ENCODE results near the gene EPS8. TPM values are rescaled to one million over a fixed set of nuclear protein-coding genes. Genes with fewer than 3 reads are reported as not detected.

EPS8 gene
- total and polyA plus RNA-seq, 2 donors (not counting 1 experiment from before 2014, with no cell fraction given), result 0.76 to 0.96 TPM

DNA sequence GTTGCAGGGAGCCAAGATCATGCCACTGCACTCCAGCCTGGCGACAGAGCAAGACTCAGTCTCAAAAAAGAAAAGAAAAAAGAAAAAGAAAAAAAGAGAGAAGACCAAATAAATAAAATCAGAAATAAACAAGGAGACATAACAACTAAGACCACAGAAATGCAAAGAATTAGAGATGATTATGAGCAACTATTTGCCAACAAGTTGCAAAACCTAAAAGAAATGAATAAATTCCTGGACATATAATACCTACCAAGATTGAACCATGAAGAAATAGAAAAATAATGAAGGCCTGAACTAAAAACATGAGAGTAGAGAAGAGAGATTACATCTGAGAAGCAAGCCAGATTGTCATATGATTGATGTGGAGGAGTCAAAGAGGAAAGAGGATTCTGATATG, 17.6 kb upstream of the EPS8 start:
- ChIA-PET CTCF (no interaction called here), POLR2A (no interaction called here)
- Histone ChIP-seq H3K9ac (ENCODE audit: low read length) (no peak overlapping the region), H3K36me3 (replicated peaks in 1 of 2; ENCODE audit: control extremely low read depth in 1 of 2, control insufficient read depth in 1 of 2, extremely low read depth in 1 of 2, insufficient read depth in 2 of 2, low read length in 1 of 2) (no peaks in the 10 kb centered on the region), H3K27me3 (replicated peaks in 1 of 4; ENCODE audit: control extremely low read depth in 1 of 4, control insufficient read depth in 3 of 4, insufficient read depth in 4 of 4, low read length in 3 of 4) (peaks cover 0 to 8% (median 0%) of the 10 kb centered on the region in 4 experiments), H3K4me1 (ENCODE audit: control insufficient read depth in 2 of 2, insufficient read depth in 2 of 2, low read length in 2 of 2) (no peaks in the 10 kb centered on the region), H4K20me1 (ENCODE audit: control insufficient read depth, insufficient read depth, low read length, poor library complexity, severe bottlenecking) (no peaks in the 10 kb centered on the region), H3K27ac (ENCODE audit: low read length in 2 of 2) (no peak overlapping the region), H3K4me2 (replicated peaks; ENCODE audit: low read depth, low read length, poor library complexity, severe bottlenecking) (no peak overlapping the region), H3K9me3 (ENCODE audit: control extremely low read depth in 1 of 3, control insufficient read depth in 2 of 3, insufficient read depth in 1 of 3, low read length in 2 of 3) (no peaks in the 10 kb centered on the region), H2AFZ (ENCODE audit: insufficient read depth, low read depth, low read length, poor library complexity, severe bottlenecking) (no peak overlapping the region), H3K79me2 (ENCODE audit: control insufficient read depth, insufficient read depth, low read length) (no peaks in the 10 kb centered on the region), H3K4me3 (ENCODE audit: control extremely low read depth in 1 of 5, extremely low read depth in 1 of 5, insufficient read depth in 1 of 5, low read depth in 2 of 5, low read length in 4 of 5) (no peak overlapping the region)
- intact Hi-C loops (cut with micrococcal nuclease), result no loop called here
- DNase-seq, result no peak
- WGBS (ENCODE audit: insufficient coverage), result no CpG with 5 or more reads among the region's 1 CpG
- ATAC-seq (ENCODE audit: low read depth), result no peak
- peaks cover 24% of the 10 kb centered on the region for H3K27me3 Mint-ChIP-seq
- TF ChIP-seq, protein P1, sequence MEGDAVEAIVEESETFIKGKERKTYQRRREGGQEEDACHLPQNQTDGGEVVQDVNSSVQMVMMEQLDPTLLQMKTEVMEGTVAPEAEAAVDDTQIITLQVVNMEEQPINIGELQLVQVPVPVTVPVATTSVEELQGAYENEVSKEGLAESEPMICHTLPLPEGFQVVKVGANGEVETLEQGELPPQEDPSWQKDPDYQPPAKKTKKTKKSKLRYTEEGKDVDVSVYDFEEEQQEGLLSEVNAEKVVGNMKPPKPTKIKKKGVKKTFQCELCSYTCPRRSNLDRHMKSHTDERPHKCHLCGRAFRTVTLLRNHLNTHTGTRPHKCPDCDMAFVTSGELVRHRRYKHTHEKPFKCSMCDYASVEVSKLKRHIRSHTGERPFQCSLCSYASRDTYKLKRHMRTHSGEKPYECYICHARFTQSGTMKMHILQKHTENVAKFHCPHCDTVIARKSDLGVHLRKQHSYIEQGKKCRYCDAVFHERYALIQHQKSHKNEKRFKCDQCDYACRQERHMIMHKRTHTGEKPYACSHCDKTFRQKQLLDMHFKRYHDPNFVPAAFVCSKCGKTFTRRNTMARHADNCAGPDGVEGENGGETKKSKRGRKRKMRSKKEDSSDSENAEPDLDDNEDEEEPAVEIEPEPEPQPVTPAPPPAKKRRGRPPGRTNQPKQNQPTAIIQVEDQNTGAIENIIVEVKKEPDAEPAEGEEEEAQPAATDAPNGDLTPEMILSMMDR (IDR thresholded peaks at IDR 0.05), result no peak
- TF ChIP-seq EZH2 (IDR thresholded peaks at IDR 0.05; ENCODE audit: borderline replicate concordance, insufficient read depth, low read depth, low read length, poor library complexity, severe bottlenecking), result no peak
- H3K9me3 Mint-ChIP-seq (ENCODE audit: insufficient read depth), result no peaks in the 10 kb centered on the region
- no peak overlapping the region for H3K4me3 Mint-ChIP-seq
- no peak overlapping the region for H3K27ac Mint-ChIP-seq
- no peaks in the 10 kb centered on the region for H3K4me1 Mint-ChIP-seq

DNA sequence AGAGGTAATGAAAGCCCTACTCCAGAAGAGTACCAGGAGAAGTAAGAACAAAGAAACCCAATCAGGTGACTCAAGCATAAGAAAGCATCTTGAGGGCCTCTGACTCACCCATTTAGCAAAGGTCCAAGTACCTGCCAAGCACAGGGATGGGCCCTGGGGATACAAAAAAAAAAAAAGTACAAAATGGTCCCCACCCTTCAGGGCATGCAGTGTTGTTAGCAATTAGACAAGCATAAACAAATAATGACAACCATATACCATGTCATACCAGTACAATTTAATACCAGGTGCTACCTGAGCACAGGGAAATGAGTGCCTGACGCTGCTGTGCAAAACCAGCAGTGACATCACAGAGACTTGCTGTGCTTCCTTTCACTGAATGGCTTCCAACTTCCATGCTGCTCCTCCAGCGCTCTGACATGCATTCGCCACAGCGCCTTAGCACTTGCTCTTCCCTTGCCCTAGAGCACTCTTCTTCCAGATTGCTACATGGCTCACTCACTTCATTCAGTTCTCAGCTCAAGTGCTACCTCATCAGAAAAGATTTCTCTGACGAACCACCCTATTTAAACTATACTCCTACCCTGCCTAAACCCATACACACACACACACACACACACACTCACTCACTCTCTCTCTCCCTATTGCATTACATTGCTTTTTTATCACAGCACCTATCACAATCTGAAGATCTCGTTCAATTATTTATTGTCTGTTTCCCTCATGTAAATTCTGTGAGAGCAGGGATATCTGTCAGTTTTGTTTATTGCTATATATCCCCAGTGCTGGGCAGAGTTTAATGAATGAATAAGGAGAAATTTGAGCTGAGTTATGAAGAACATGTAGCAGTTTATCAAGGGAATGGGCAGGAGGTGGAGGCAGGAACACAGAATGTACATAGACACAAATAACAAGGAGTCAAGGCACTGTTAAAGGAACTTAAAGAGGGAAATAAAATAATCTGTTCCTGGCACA, 12.9 kb upstream of the EPS8 start:
- ChIA-PET CTCF (no interaction called here), POLR2A (no interaction called here)
- Histone ChIP-seq H4K20me1 (ENCODE audit: control insufficient read depth, insufficient read depth, low read length, poor library complexity, severe bottlenecking) (no peaks in the 10 kb centered on the region), H3K4me1 (ENCODE audit: control insufficient read depth in 2 of 2, insufficient read depth in 2 of 2, low read length in 2 of 2) (no peaks in the 10 kb centered on the region), H3K27ac (ENCODE audit: low read length in 2 of 2) (no peak overlapping the region), H3K27me3 (replicated peaks in 1 of 4; ENCODE audit: control extremely low read depth in 1 of 4, control insufficient read depth in 3 of 4, insufficient read depth in 4 of 4, low read length in 3 of 4) (peaks cover 0 to 8% (median 3%) of the 10 kb centered on the region in 4 experiments), H3K79me2 (ENCODE audit: control insufficient read depth, insufficient read depth, low read length) (no peaks in the 10 kb centered on the region), H3K9ac (ENCODE audit: low read length) (no peak overlapping the region), H2AFZ (ENCODE audit: insufficient read depth, low read depth, low read length, poor library complexity, severe bottlenecking) (no peak overlapping the region), H3K36me3 (replicated peaks in 1 of 2; ENCODE audit: control extremely low read depth in 1 of 2, control insufficient read depth in 1 of 2, extremely low read depth in 1 of 2, insufficient read depth in 2 of 2, low read length in 1 of 2) (no peaks in the 10 kb centered on the region), H3K4me2 (replicated peaks; ENCODE audit: low read depth, low read length, poor library complexity, severe bottlenecking) (no peak overlapping the region), H3K4me3 (ENCODE audit: control extremely low read depth in 1 of 5, extremely low read depth in 1 of 5, insufficient read depth in 1 of 5, low read depth in 2 of 5, low read length in 4 of 5) (no peak overlapping the region), H3K9me3 (ENCODE audit: control extremely low read depth in 1 of 3, control insufficient read depth in 2 of 3, insufficient read depth in 1 of 3, low read length in 2 of 3) (no peaks in the 10 kb centered on the region)
- Mint-ChIP-seq H3K4me3 (no peak overlapping the region), H3K4me1 (no peaks in the 10 kb centered on the region), H3K9me3 (ENCODE audit: insufficient read depth) (no peaks in the 10 kb centered on the region), H3K27ac (no peak overlapping the region), H3K27me3 (peaks cover 33% of the 10 kb centered on the region)
- TF ChIP-seq EZH2 (IDR thresholded peaks at IDR 0.05; ENCODE audit: borderline replicate concordance, insufficient read depth, low read depth, low read length, poor library complexity, severe bottlenecking), result no peak
- TF ChIP-seq, protein P1 (IDR thresholded peaks at IDR 0.05), result no peak
- ATAC-seq (ENCODE audit: low read depth) (no peak), DNase-seq (no peak)
- intact Hi-C loops (cut with micrococcal nuclease), result no loop called here
- 98% methylated on average over 5 of the region's 6 CpGs for WGBS (ENCODE audit: insufficient coverage)
